Midbrain (tissue), 1 donor: ENCODE results near the gene ZNF536.

ENCODE experiments used
- DNase-seq: peaks from one replicate; lab custom pipeline; 2025; lab: John Stamatoyannopoulos, UW

The ZNF536 gene

GRCh38 chr19:30564551-30565011, 192.4 kb downstream of the ZNF536 start:
- peak; percentile 69 for DNase-seq

- DNase-seq: no peak
These were observed 193.5 kb downstream of the ZNF536 start for GRCh38 chr19:30565636-30566035.

GRCh38 chr19:30566681-30567420, 194.7 kb downstream of the ZNF536 start:
- no peak for DNase-seq

GRCh38 chr19:30567536-30568232, 195.5 kb downstream of the ZNF536 start:
- DNase-seq: no peak

- DNase-seq: no peak
These were observed 198.0 kb downstream of the ZNF536 start for GRCh38 chr19:30570194-30570593.

GRCh38 chr19:30577551-30578105, 205.4 kb downstream of the ZNF536 start:
- DNase-seq: no peak

GRCh38 chr19:30579419-30579818, 207.2 kb downstream of the ZNF536 start:
- DNase-seq: no peak

GRCh38 chr19:30580673-30581072, 208.5 kb downstream of the ZNF536 start:
- DNase-seq: peak; percentile 28

GRCh38 chr19:30584090-30584489, 211.9 kb downstream of the ZNF536 start:
- no peak for DNase-seq

- DNase-seq: peak; percentile 31
These were observed 215.7 kb downstream of the ZNF536 start for GRCh38 chr19:30587869-30588268.

- peak; percentile 62 for DNase-seq
These were observed 218.5 kb downstream of the ZNF536 start for GRCh38 chr19:30590596-30591229.

GRCh38 chr19:30593356-30593755, 221.2 kb downstream of the ZNF536 start:
- no peak for DNase-seq

GRCh38 chr19:30593975-30594745, 222.0 kb downstream of the ZNF536 start:
- no peak for DNase-seq

- DNase-seq: no peak
These were observed 224.1 kb downstream of the ZNF536 start for GRCh38 chr19:30596268-30596667.

GRCh38 chr19:30596813-30597399, 224.7 kb downstream of the ZNF536 start:
- DNase-seq: no peak

- DNase-seq: no peak
These were observed 226.5 kb downstream of the ZNF536 start for GRCh38 chr19:30598688-30599087.

- no peak for DNase-seq
These were observed 230.6 kb downstream of the ZNF536 start for GRCh38 chr19:30602661-30603350.

- DNase-seq: no peak
These were observed 232.5 kb downstream of the ZNF536 start for GRCh38 chr19:30604657-30605056.

GRCh38 chr19:30605333-30605732, 233.1 kb downstream of the ZNF536 start:
- no peak for DNase-seq

GRCh38 chr19:30606114-30607050, 234.2 kb downstream of the ZNF536 start:
- DNase-seq: no peak
